Endothelial cell of umbilical vein (primary cell): ENCODE measurements around the gene TOMM7. TPM values are rescaled to one million over a fixed set of nuclear protein-coding genes. Genes with fewer than 3 reads are reported as not detected.

ENCODE experiments used
- BruUV-seq: library from RNA; stranded (reverse); fragments of 400-500 nt; replicated peaks from 2 replicates; lab custom pipeline; 2021; lab: Mats Ljungman, UMichigan
- CTCF ChIA-PET: fragments of 300-600, 350-600 bp; sonication (Branson Sonifier 250); formaldehyde crosslinking; loops from one replicate; lab custom pipeline; 2021; ENCODE audit warnings: antibody characterized with exemption, inconsistent platforms; lab: Charles Lee
- POLR2A ChIA-PET: fragments of 300-600, 350-600 bp; sonication (Branson Sonifier 250); formaldehyde crosslinking; loops from one replicate; lab custom pipeline; 2021; ENCODE audit warnings: antibody characterized with exemption, inconsistent platforms; lab: Charles Lee
- DNase-seq: peaks from one replicate; pipeline ENCODE4 v3.0.0-alpha.2; 2011; ENCODE audit warnings: low read depth, low spot score
- FAIRE-seq: peaks from 2 replicates; lab custom pipeline; 2011; peaks lifted over from hg19 to GRCh38; lab: Jason Lieb, UNC
- H2AFZ ChIP-seq: 2 replicates; pipeline ENCODE4 v1.6.0; 2012; ENCODE audit warnings: low read depth, low read length, control low read depth, inconsistent platforms
- H3K27ac ChIP-seq: 2 replicates; pipeline ENCODE4 v1.5.1; 2011; ENCODE audit warnings: low read depth, mild to moderate bottlenecking, control low read depth, low read length, moderate library complexity; ENCODE audit not compliant: insufficient read depth
- H3K27me3 ChIP-seq, 2 experiments: 2 replicates each; pipeline versions ENCODE4 v1.6.0 to v1.6.1; 2011; ENCODE audit warnings: low read length in 2 of 2, mixed read lengths in 1 of 2; ENCODE audit not compliant: control insufficient read depth in 2 of 2, insufficient read depth in 2 of 2
- H3K36me3 ChIP-seq, 2 experiments: 2 replicates in 1 of 2; 3 replicates in 1 of 2; pipeline ENCODE4 v1.5.1; 2011; ENCODE audit warnings: low read length in 2 of 2, mild to moderate bottlenecking in 1 of 2, moderate library complexity in 1 of 2; ENCODE audit not compliant: control insufficient read depth in 2 of 2, insufficient read depth in 2 of 2; ENCODE audit errors: extremely low read depth in 1 of 2
- H3K4me1 ChIP-seq: 3 replicates; pipeline ENCODE4 v1.5.1; 2011; ENCODE audit warnings: mild to moderate bottlenecking, low read length; ENCODE audit not compliant: control insufficient read depth, insufficient read depth; ENCODE audit errors: extremely low read depth
- H3K4me2 ChIP-seq: 2 replicates; pipeline ENCODE4 v1.6.1; 2011; ENCODE audit warnings: low read length, control low read depth, mixed read lengths; ENCODE audit not compliant: insufficient read depth
- H3K4me3 ChIP-seq, 3 experiments: fragments of 200-600 bp in 1 of 3; sonication (generic), shearing (Covaris generic) in 1 of 3; replicated peaks in 1 of 3; 2 replicates each; pipeline ENCODE4 v1.5.1; 2011 to 2016; ENCODE audit warnings: control low read depth in 3 of 3, low read length in 3 of 3, mild to moderate bottlenecking in 2 of 3, inconsistent platforms in 1 of 3, low read depth in 1 of 3, moderate library complexity in 1 of 3; ENCODE audit not compliant: insufficient read depth in 1 of 3
- H3K79me2 ChIP-seq: 2 replicates; pipeline ENCODE4 v1.6.0; 2012; ENCODE audit warnings: low read length, inconsistent platforms; ENCODE audit not compliant: control insufficient read depth, insufficient read depth
- H3K9ac ChIP-seq: replicated peaks from 2 replicates; pipeline ENCODE3; 2011; ENCODE audit warnings: low read length, control low read depth; ENCODE audit not compliant: insufficient read depth; ENCODE audit errors: extremely low read depth
- H3K9me1 ChIP-seq: replicated peaks from 3 replicates; pipeline ENCODE4 v1.6.0; 2011; ENCODE audit warnings: mild to moderate bottlenecking, low read length; ENCODE audit not compliant: control insufficient read depth, insufficient read depth; ENCODE audit errors: extremely low read depth
- H3K9me3 ChIP-seq: replicated peaks from 2 replicates; pipeline ENCODE4 v1.5.1; 2012; ENCODE audit warnings: low read length, inconsistent platforms; ENCODE audit not compliant: control insufficient read depth, insufficient read depth
- H4K20me1 ChIP-seq: replicated peaks from 2 replicates; pipeline ENCODE3; 2011; ENCODE audit warnings: mild to moderate bottlenecking, low read length; ENCODE audit not compliant: control insufficient read depth, insufficient read depth; ENCODE audit errors: extremely low read depth
- EZH2 ChIP-seq: IDR thresholded peaks from 2 replicates; pipeline ENCODE4 v1.6.1; 2012; ENCODE audit warnings: borderline replicate concordance, low read depth, mild to moderate bottlenecking, moderate library complexity, low read length, inconsistent platforms; ENCODE audit not compliant: severe bottlenecking
- FOS ChIP-seq: IDR thresholded peaks from 2 replicates; pipeline ENCODE4 v1.6.1; 2011; ENCODE audit warnings: mild to moderate bottlenecking, low read length, moderate library complexity, borderline replicate concordance; ENCODE audit not compliant: insufficient read depth
- GATA2 ChIP-seq: IDR thresholded peaks from 2 replicates; pipeline ENCODE4 v1.7.0; 2011; ENCODE audit warnings: low read depth, mild to moderate bottlenecking, moderate library complexity, mixed read lengths, low read length; ENCODE audit not compliant: insufficient read length, insufficient read depth
- JUN ChIP-seq: IDR thresholded peaks from 2 replicates; pipeline ENCODE4 v1.6.1; 2011; ENCODE audit warnings: borderline replicate concordance, low read depth; ENCODE audit not compliant: insufficient read length, insufficient read depth
- MYC ChIP-seq: IDR thresholded peaks from one replicate; pipeline ENCODE4 v1.6.1; 2011; ENCODE audit warnings: mild to moderate bottlenecking, low read depth, low read length
- POLR2A ChIP-seq: IDR thresholded peaks from 2 replicates; pipeline ENCODE4 v1.6.1; 2012; ENCODE audit warnings: low read depth, mild to moderate bottlenecking, control low read depth, low read length
- POLR2AphosphoS5 ChIP-seq: IDR thresholded peaks from 2 replicates; pipeline ENCODE4 v1.6.1; 2012; ENCODE audit warnings: low read depth, mild to moderate bottlenecking, control low read depth, low read length, moderate library complexity; ENCODE audit not compliant: insufficient read depth
- dilution Hi-C: fragments of 300-500 bp; cut with MboI; formaldehyde crosslinking; loops from one replicate; pipeline ENCODE4 v1.15.0; 2019; ENCODE audit warnings: low sequenced_read_pairs; ENCODE audit not compliant: extremely low pct_ligation_motif_present
- intact Hi-C: fragments of 100-400 bp; cut with micrococcal nuclease; formaldehyde crosslinking; loops from one replicate; pipeline ENCODE4 v1.10.0; 2022
- polyA plus RNA-seq, 4 experiments: library from polyadenylated mRNA; depleted of rRNA in 3 of 4; stranded (reverse) in 3 of 4; unstranded in 1 of 4; fragments of >200 nt; gene quantifications; 2 replicates each; pipeline versions ENCODE4 v1.2.1 to v1.2.3, GENCODE V29; 2011 to 2012; ENCODE audit warnings: missing spikeins in 1 of 4
- total RNA-seq: library from RNA; stranded (reverse); gene quantifications from 2 replicates; pipeline ENCODE4 v1.2.3, GENCODE V29; 2021
- TF ChIP-seq, protein P1 (sequence below), 2 donors: IDR thresholded peaks; 1 replicate in 1 of 2; 2 replicates in 1 of 2; pipeline ENCODE4 v1.5.1; 2011; ENCODE audit warnings: low read length in 2 of 2, mild to moderate bottlenecking in 2 of 2, moderate library complexity in 2 of 2, control low read depth in 1 of 2, inconsistent platforms in 1 of 2, low read depth in 1 of 2; ENCODE audit not compliant: insufficient read depth in 1 of 2; ENCODE audit errors: extremely low read depth in 1 of 2
- TF ChIP-seq, protein P2 (sequence below): IDR thresholded peaks from 2 replicates; pipeline ENCODE4 v1.6.1; 2011; ENCODE audit not compliant: insufficient read depth, insufficient read length

TOMM7 gene
- total and polyA plus RNA-seq, 2 donors (not counting 3 experiments of a cell fraction or from before 2014, with no cell fraction given) = 185 to 528 TPM

- Histone ChIP-seq H3K27me3 (no peaks in the 10 kb centered on the region), H3K9me1 (no peaks in the 10 kb centered on the region), H3K9ac (no peak overlapping the region), H3K4me3 (no peak overlapping the region), H3K4me1 (no peaks in the 10 kb centered on the region), H3K9me3 (no peaks in the 10 kb centered on the region), H4K20me1 (no peaks in the 10 kb centered on the region), H2AFZ (no peak overlapping the region), H3K36me3 (no peaks in the 10 kb centered on the region), H3K79me2 (no peaks in the 10 kb centered on the region), H3K4me2 (no peak overlapping the region), H3K27ac (no peak overlapping the region)
- ChIA-PET CTCF (interaction anchor here (0.9 to 1.3 kb wide), 5 partner anchors 16 to 253 kb away, joined by 3 read pairs; no protein-coding TSS in a partner anchor), POLR2A (no interaction called here)
- no TSS peak for BruUV-seq
- dilution Hi-C loops (no loop called here), intact Hi-C loops (no loop called here)
- TF ChIP-seq, protein P1, sequence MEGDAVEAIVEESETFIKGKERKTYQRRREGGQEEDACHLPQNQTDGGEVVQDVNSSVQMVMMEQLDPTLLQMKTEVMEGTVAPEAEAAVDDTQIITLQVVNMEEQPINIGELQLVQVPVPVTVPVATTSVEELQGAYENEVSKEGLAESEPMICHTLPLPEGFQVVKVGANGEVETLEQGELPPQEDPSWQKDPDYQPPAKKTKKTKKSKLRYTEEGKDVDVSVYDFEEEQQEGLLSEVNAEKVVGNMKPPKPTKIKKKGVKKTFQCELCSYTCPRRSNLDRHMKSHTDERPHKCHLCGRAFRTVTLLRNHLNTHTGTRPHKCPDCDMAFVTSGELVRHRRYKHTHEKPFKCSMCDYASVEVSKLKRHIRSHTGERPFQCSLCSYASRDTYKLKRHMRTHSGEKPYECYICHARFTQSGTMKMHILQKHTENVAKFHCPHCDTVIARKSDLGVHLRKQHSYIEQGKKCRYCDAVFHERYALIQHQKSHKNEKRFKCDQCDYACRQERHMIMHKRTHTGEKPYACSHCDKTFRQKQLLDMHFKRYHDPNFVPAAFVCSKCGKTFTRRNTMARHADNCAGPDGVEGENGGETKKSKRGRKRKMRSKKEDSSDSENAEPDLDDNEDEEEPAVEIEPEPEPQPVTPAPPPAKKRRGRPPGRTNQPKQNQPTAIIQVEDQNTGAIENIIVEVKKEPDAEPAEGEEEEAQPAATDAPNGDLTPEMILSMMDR (IDR thresholded peaks at IDR 0.05; ENCODE audit: extremely low read depth in 1 of 2, insufficient read depth in 1 of 2, low read depth in 1 of 2, low read length in 2 of 2) = no peak
- TF ChIP-seq JUN = no peak
- DNase-seq (no peak), FAIRE-seq (no peak)
These were observed 20.2 kb downstream of the TOMM7 start for GRCh38 chr7:22802426-22802825.

GRCh38 chr7:22801912-22802311 is 20.7 kb downstream of the TOMM7 start:
- Histone ChIP-seq H3K4me2 (no peak overlapping the region), H3K36me3 (no peaks in the 10 kb centered on the region), H3K27me3 (no peaks in the 10 kb centered on the region), H3K9me1 (no peaks in the 10 kb centered on the region), H4K20me1 (no peaks in the 10 kb centered on the region), H3K79me2 (no peaks in the 10 kb centered on the region), H3K9me3 (no peaks in the 10 kb centered on the region), H3K4me1 (no peaks in the 10 kb centered on the region), H3K9ac (no peak overlapping the region), H2AFZ (no peak overlapping the region), H3K4me3 (no peak overlapping the region), H3K27ac (no peak overlapping the region)
- intact Hi-C loops (no loop called here), dilution Hi-C loops (no loop called here)
- ChIA-PET CTCF (interaction anchor here (0.9 to 1.3 kb wide), 4 partner anchors 18 to 253 kb away, joined by 3 read pairs; no protein-coding TSS in a partner anchor), POLR2A (no interaction called here)
- FAIRE-seq = no peak
- TF ChIP-seq GATA2 (no peak), FOS (no peak), POLR2A (no peak), MYC (no peak), EZH2 (no peak), JUN (no peak), POLR2AphosphoS5 (no peak)
- TF ChIP-seq, protein P2, sequence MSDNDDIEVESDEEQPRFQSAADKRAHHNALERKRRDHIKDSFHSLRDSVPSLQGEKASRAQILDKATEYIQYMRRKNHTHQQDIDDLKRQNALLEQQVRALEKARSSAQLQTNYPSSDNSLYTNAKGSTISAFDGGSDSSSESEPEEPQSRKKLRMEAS = no peak
- TF ChIP-seq, protein P1 (IDR thresholded peaks at IDR 0.05; ENCODE audit: extremely low read depth in 1 of 2, insufficient read depth in 1 of 2, low read depth in 1 of 2, low read length in 2 of 2) = no peak
- BruUV-seq = no TSS peak
- DNase-seq = no peak
